Erythroblast (primary cell): ENCODE results near the gene PDE7B.

ENCODE experiments used
- GATA1 ChIP-seq: IDR thresholded peaks from 2 replicates; pipeline ENCODE4 v1.6.1; 2011; ENCODE audit warnings: low read depth, mild to moderate bottlenecking, control low read depth, low read length, moderate library complexity
- POLR2A ChIP-seq: IDR thresholded peaks from 2 replicates; pipeline ENCODE4 v1.6.1; 2011; ENCODE audit warnings: mild to moderate bottlenecking, low read length

GRCh38 chr6:136129365-136129764, 277.9 kb downstream of the PDE7B start:
- TF ChIP-seq POLR2A (no peak), GATA1 (no peak)
